Measurements from ENCODE around the gene EIF4E3. TPM values are rescaled to one million over a fixed set of nuclear protein-coding genes. Genes with fewer than 3 reads are reported as not detected.
A peak's percentile ranks its signal among the peaks of the same experiment; 100 is the strongest.

The EIF4E3 gene
- total and polyA plus RNA-seq, 9 donors: 4.2 to 10.4 (median 8.1) TPM

DNA sequence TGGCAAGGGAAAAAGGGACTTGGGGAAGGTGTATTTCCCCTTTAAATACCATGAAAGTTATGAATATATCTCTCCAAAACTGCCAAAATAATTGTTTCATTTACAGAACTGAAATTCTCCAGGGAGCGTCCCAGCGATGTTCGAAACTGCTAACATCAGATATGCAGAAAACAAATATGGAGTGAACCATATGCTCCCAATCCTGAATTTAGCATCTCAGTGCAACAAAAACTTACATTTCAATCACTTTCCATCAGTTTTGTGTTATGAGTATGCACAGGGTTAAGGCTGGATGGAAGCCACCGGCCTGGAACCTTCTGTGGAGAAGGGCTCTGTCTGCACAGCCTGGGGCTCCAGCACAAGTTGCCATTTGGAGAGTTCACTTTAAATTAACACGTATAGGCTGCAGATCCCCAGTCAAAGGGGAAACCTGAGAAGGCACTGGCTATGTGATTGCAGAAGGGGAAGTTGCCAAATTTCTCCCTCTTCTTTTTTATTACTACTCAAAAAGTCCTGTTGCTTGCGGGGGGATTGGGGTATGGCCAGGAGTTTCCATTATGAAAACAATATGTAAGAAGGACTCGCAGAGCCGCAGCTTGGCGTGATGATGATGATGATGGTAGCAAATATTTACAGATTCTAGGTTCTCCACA is 84.7 kb downstream of the EIF4E3 start:
- H3K36me3 ChIP-seq (ENCODE audit: control insufficient read depth, insufficient read depth, low read length): no peaks in the 10 kb centered on the region
- no peak overlapping the region for H3K27ac ChIP-seq (ENCODE audit: low read length)
- WGBS (ENCODE audit: insufficient coverage): 33% methylated on average over 1 of the region's 9 CpGs
- H3K27me3 ChIP-seq (ENCODE audit: control insufficient read depth, insufficient read depth, low read length): no peaks in the 10 kb centered on the region
- no peak overlapping the region for H3K4me3 ChIP-seq (ENCODE audit: low read length)
- no peaks in the 10 kb centered on the region for H3K4me1 ChIP-seq (ENCODE audit: control insufficient read depth, insufficient read depth, low read length)
- no peaks in the 10 kb centered on the region for H3K9me3 ChIP-seq (replicated peaks; ENCODE audit: control insufficient read depth, low read depth, low read length)
- DNase-seq: no peak

DNA sequence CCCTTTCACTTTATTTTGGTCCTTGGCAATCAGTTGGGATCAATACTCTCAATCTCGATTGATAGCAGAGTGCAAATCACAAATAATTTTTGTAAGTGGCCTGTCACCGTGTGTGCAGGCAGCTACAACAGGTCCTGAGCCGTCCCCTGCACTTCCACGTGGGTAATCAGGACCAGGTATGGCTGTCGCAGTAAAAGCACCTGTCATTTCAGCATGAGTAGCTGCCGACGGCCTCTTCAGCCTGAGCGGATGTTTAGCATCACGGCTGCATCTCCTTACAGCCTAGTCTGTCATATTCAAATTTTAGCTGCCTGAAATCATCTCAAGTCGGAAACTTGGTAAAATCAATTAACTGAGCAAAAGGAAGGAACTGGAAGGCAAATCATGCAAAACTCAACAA is 88.7 kb downstream of the EIF4E3 start:
- 53% methylated on average over 8 of the region's 10 CpGs for WGBS (ENCODE audit: insufficient coverage)
- no peak for DNase-seq
- no peaks in the 10 kb centered on the region for H3K27me3 ChIP-seq (ENCODE audit: control insufficient read depth, insufficient read depth, low read length)
- no peak overlapping the region for H3K4me3 ChIP-seq (ENCODE audit: low read length)
- H3K27ac ChIP-seq (ENCODE audit: low read length): no peak overlapping the region
- H3K9me3 ChIP-seq (replicated peaks; ENCODE audit: control insufficient read depth, low read depth, low read length): no peaks in the 10 kb centered on the region
- H3K36me3 ChIP-seq (ENCODE audit: control insufficient read depth, insufficient read depth, low read length): no peaks in the 10 kb centered on the region
- no peaks in the 10 kb centered on the region for H3K4me1 ChIP-seq (ENCODE audit: control insufficient read depth, insufficient read depth, low read length)

DNA sequence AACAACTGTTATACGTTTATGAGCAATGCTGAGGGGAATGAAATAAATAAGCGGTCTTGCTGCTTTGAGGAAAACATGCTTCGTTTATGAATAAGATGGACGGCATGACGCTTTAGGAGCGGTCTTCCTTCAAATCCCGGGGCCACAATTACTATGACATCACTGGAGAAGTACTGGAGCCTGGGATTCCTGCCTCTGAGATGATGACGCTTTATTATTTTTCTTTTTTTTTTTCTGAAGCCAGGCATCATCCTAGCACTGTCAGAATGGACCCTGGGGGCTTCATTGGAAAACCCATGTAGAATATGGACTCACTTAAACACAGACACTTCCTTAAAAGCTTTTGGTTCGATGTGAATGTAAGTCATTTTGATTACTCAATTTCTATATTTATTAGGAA is 89.2 kb downstream of the EIF4E3 start:
- Histone ChIP-seq H3K27me3 (ENCODE audit: control insufficient read depth, insufficient read depth, low read length) (no peaks in the 10 kb centered on the region), H3K36me3 (ENCODE audit: control insufficient read depth, insufficient read depth, low read length) (no peaks in the 10 kb centered on the region), H3K27ac (ENCODE audit: low read length) (no peak overlapping the region), H3K4me3 (ENCODE audit: low read length) (no peak overlapping the region), H3K4me1 (ENCODE audit: control insufficient read depth, insufficient read depth, low read length) (no peaks in the 10 kb centered on the region), H3K9me3 (replicated peaks; ENCODE audit: control insufficient read depth, low read depth, low read length) (no peaks in the 10 kb centered on the region)
- DNase-seq: no peak
- WGBS (ENCODE audit: insufficient coverage): 80% methylated on average over 1 of the region's 9 CpGs

DNA sequence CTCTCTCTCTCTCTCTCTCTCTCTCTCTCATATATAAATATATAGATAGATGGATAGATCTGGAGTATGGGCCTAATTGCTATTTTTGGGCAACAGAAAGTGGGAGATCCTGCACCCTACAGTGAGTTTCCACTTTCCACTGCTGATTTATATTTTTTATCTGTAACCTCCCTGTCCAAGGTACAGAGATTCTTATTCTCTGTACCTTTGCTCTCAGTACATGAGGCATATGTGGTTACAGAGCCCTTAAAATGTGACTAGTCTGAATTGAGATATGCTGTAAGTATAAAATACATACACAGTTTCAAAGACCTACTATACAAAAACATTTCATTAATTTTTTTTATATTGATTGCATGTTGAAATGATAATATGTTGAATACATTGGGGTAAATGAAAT is 90.5 kb downstream of the EIF4E3 start:
- Histone ChIP-seq H3K4me1 (ENCODE audit: control insufficient read depth, insufficient read depth, low read length) (no peaks in the 10 kb centered on the region), H3K27ac (ENCODE audit: low read length) (no peak overlapping the region), H3K36me3 (ENCODE audit: control insufficient read depth, insufficient read depth, low read length) (no peaks in the 10 kb centered on the region), H3K27me3 (ENCODE audit: control insufficient read depth, insufficient read depth, low read length) (no peaks in the 10 kb centered on the region), H3K9me3 (replicated peaks; ENCODE audit: control insufficient read depth, low read depth, low read length) (no peaks in the 10 kb centered on the region), H3K4me3 (ENCODE audit: low read length) (no peak overlapping the region)
- no peak for DNase-seq

DNA sequence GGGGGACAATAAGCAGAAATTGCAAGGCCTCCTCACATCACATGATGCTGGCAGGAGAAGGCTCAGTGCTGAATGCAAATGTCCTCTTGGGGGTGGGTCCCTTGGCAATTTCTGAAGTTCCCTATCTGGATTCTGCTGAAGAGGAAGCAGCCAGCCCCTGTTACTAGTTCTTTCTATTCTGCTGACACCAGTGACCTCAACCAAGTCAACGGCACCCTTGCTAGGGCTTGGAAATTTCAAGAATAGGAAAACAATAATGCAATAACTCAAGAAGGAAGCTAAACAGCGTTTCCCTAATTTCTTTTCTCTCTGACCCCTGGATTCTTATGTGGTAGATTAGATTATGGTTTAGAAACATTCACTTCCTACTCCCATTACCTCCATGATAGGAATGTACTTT is 95.5 kb downstream of the EIF4E3 start:
- H3K4me1 ChIP-seq (ENCODE audit: control insufficient read depth, insufficient read depth, low read length): no peaks in the 10 kb centered on the region
- H3K36me3 ChIP-seq (ENCODE audit: control insufficient read depth, insufficient read depth, low read length): no peaks in the 10 kb centered on the region
- peak; percentile 71 for DNase-seq
- H3K27ac ChIP-seq (ENCODE audit: low read length): no peak overlapping the region
- H3K27me3 ChIP-seq (ENCODE audit: control insufficient read depth, insufficient read depth, low read length): no peaks in the 10 kb centered on the region
- H3K4me3 ChIP-seq (ENCODE audit: low read length): no peak overlapping the region
- no peaks in the 10 kb centered on the region for H3K9me3 ChIP-seq (replicated peaks; ENCODE audit: control insufficient read depth, low read depth, low read length)
- WGBS (ENCODE audit: insufficient coverage): no CpG with 5 or more reads among the region's 2 CpGs

DNA sequence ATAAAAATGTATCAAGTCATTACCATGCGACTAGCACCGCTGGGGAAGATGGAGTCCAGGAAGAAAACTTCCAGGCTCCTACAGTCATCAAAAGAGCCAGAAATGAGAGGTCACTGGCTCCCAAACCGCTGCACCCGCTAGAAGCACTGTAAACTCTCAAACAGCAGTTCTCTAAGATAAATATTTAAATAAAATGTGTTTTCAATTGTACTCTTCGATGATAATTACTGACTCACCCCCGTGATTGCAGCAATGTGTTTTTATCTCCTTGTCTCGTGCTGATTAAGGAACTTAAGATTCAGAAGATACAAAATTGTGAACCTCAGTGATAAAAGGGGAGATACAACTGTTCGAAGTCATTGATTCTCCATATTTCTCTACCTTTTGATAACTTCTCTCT is 95.9 kb downstream of the EIF4E3 start:
- no CpG with 5 or more reads among the region's 8 CpGs for WGBS (ENCODE audit: insufficient coverage)
- Histone ChIP-seq H3K9me3 (replicated peaks; ENCODE audit: control insufficient read depth, low read depth, low read length) (no peaks in the 10 kb centered on the region), H3K4me3 (ENCODE audit: low read length) (no peak overlapping the region), H3K27me3 (ENCODE audit: control insufficient read depth, insufficient read depth, low read length) (no peaks in the 10 kb centered on the region), H3K27ac (ENCODE audit: low read length) (no peak overlapping the region), H3K36me3 (ENCODE audit: control insufficient read depth, insufficient read depth, low read length) (no peaks in the 10 kb centered on the region), H3K4me1 (ENCODE audit: control insufficient read depth, insufficient read depth, low read length) (no peaks in the 10 kb centered on the region)
- DNase-seq: peak; percentile 45

DNA sequence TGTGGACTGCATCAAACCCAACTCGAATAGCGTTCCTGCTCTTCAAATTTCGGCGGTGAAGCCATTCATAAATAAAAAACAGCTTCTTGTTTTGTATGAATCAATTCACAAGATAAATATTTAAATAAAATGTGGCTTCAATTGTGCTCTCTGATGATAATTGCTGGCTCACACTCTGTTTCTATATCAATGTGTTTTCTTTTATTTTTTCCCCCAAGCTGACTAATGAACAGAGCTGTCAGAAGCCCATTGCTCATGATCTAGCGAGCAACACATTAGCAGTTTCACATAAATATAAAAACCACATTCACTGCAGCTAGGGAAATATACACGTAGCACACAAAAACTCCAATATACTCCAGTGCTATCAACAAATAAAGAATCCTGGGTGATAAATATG is 96.7 kb downstream of the EIF4E3 start:
- WGBS (ENCODE audit: insufficient coverage): no CpG with 5 or more reads among the region's 6 CpGs
- Histone ChIP-seq H3K4me3 (ENCODE audit: low read length) (no peak overlapping the region), H3K36me3 (ENCODE audit: control insufficient read depth, insufficient read depth, low read length) (no peaks in the 10 kb centered on the region), H3K9me3 (replicated peaks; ENCODE audit: control insufficient read depth, low read depth, low read length) (no peaks in the 10 kb centered on the region), H3K27me3 (ENCODE audit: control insufficient read depth, insufficient read depth, low read length) (no peaks in the 10 kb centered on the region), H3K27ac (ENCODE audit: low read length) (no peak overlapping the region), H3K4me1 (ENCODE audit: control insufficient read depth, insufficient read depth, low read length) (no peaks in the 10 kb centered on the region)
- DNase-seq: no peak

DNA sequence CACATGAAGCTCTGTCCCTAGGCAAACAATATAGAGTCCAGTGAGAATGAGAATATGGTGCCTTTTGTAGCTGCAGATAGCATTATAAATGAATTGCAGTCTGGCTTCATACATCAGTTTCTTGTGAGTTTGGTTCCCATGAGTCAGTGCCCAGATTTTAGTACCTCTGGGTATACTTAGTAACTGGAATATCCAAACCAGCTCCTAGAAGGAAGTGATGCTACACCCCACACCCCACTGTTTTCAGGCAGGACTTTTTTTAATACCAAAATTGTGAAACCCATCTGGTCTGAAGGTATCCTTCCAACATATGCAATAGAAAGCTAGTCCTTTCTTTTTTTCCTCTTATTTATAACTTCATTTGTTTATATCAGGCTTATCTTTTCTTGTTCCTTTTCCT is 99.5 kb downstream of the EIF4E3 start:
- Histone ChIP-seq H3K27me3 (ENCODE audit: control insufficient read depth, insufficient read depth, low read length) (no peaks in the 10 kb centered on the region), H3K4me1 (ENCODE audit: control insufficient read depth, insufficient read depth, low read length) (no peaks in the 10 kb centered on the region), H3K36me3 (ENCODE audit: control insufficient read depth, insufficient read depth, low read length) (no peaks in the 10 kb centered on the region), H3K9me3 (replicated peaks; ENCODE audit: control insufficient read depth, low read depth, low read length) (no peaks in the 10 kb centered on the region), H3K27ac (ENCODE audit: low read length) (no peak overlapping the region), H3K4me3 (ENCODE audit: low read length) (no peak overlapping the region)
- no peak for DNase-seq

Other genes starting within 250 kb of the EIF4E3 start
- 28.2 TPM for gene FOXP1, start 141.7 kb downstream of the EIF4E3 start, total RNA-seq
- gene FOXP1, start 141.7 kb downstream of the EIF4E3 start, polyA plus RNA-seq (ENCODE audit: insufficient read depth in 1 of 8, insufficient read length in 8 of 8, low replicate concordance in 1 of 8): 10 to 100 TPM; 17.6 to 23.4 (median 20.2) TPM
- gene GPR27, start 28.5 kb upstream of the EIF4E3 start, total RNA-seq: 1.5 TPM
- gene GPR27, start 28.5 kb upstream of the EIF4E3 start, polyA plus RNA-seq (ENCODE audit: insufficient read depth in 1 of 8, insufficient read length in 8 of 8, low replicate concordance in 1 of 8): 1 to 10 TPM; 2.4 to 4.2 (median 3.9) TPM
- 0.98 TPM for gene PROK2, start 59.7 kb upstream of the EIF4E3 start, total RNA-seq
- 1 to 10 TPM in 3 of 8 donors, under 1 TPM in 5; 0.16 to 3.3 (median 0.64) TPM for gene PROK2, start 59.7 kb upstream of the EIF4E3 start, polyA plus RNA-seq (ENCODE audit: insufficient read depth in 1 of 8, insufficient read length in 8 of 8, low replicate concordance in 1 of 8)